HG02678 (cell line): ENCODE results near the gene DDX54.

Experiments used
- ATAC-seq: cut with Tn5 transposase; IDR thresholded peaks from one replicate; pipeline ENCODE4 v1.9.1; 2021; ENCODE audit warnings: mild to moderate bottlenecking, moderate library complexity; ENCODE audit not compliant: unreplicated experiment

The DDX54 gene, protein sequence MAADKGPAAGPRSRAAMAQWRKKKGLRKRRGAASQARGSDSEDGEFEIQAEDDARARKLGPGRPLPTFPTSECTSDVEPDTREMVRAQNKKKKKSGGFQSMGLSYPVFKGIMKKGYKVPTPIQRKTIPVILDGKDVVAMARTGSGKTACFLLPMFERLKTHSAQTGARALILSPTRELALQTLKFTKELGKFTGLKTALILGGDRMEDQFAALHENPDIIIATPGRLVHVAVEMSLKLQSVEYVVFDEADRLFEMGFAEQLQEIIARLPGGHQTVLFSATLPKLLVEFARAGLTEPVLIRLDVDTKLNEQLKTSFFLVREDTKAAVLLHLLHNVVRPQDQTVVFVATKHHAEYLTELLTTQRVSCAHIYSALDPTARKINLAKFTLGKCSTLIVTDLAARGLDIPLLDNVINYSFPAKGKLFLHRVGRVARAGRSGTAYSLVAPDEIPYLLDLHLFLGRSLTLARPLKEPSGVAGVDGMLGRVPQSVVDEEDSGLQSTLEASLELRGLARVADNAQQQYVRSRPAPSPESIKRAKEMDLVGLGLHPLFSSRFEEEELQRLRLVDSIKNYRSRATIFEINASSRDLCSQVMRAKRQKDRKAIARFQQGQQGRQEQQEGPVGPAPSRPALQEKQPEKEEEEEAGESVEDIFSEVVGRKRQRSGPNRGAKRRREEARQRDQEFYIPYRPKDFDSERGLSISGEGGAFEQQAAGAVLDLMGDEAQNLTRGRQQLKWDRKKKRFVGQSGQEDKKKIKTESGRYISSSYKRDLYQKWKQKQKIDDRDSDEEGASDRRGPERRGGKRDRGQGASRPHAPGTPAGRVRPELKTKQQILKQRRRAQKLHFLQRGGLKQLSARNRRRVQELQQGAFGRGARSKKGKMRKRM

DNA sequence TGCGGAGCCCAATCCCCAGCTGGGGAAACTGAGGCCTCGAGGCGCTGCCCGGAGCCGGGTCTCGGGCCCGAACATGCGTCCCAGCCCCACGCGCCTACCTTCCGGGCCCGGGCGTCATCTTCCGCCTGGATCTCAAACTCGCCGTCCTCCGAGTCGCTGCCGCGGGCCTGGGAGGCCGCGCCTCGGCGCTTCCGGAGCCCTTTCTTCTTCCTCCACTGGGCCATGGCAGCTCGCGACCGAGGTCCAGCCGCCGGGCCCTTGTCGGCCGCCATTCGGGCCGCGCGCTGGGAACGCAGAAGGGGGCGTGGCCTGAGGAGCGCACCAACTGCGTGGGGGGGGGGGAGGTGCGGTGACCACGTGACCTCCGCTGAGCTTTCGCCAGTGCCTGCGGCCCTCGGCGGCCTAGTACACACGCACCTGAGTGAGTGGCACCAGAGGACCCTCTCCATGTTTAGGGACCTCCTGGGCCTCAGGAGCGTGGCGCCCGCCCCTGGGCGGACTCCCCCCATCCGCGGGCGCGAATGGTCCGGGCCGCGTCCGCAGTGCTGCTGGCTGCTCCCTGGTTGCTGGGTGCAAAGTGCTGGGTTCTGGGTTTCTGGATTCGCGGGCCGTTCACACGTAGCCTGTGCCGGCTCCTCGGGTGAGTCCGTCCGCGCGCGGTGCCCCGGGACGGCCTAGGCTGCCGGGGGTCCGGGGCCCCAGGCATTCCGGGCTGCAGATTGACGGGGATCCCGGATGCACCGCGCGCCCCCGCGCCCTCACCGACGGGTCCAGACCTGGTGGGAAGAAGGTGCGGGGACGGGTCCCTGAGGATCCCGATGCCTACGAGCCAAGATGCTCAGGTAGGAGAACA lies at the start of gene DDX54, which contains the start of gene RITA1:
TSS of gene DDX54 (minus strand) at position 299 of the 853 bp plus-strand sequence. CDS start at position 272, 27 bp downstream.
TSS of gene RITA1 (plus strand) at position 542 of the 853 bp plus-strand sequence. CDS start 1,026 bp downstream, outside the sequence.
- ATAC-seq = peak; percentile 47

DNA sequence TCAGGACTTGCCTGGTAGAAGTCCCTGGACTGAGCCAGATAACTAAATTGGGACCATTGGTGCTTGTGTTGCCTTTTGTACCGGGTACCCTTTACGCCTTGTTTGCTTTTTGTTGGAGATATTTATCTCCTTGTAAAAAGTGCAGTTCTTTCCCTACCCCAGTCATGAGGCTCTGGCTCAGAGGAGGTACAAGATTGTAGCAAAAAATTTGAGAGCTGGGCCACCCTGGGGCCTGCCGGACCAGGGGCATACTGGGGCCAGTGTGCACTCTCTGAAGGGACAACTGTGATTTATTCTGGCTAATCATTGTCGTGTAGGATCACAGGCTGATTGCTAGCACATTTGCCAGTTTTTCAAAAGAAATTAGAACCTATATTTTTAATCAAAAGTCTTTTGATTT lies 49.2 kb upstream of the DDX54 start:
- no peak for ATAC-seq

DNA sequence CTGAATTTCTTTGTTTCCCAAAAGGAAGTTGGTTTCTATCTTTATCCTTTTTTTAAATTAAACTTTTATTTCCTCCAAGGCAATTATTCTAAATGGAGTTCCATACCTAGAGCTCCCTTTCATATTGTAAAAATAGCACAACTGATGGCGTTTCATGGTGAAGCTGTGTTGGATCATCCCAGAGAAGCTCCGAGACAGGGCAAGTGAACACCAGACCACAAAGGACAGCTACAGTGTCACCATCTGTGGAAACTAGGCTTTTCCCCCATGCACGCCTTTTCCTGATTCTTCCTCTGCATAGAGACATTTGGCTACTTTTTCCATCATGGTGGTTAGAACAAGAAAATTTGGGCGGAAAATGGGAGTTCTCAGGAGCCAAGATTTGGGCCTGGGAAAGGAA lies 48.7 kb upstream of the DDX54 start:
- no peak for ATAC-seq

DNA sequence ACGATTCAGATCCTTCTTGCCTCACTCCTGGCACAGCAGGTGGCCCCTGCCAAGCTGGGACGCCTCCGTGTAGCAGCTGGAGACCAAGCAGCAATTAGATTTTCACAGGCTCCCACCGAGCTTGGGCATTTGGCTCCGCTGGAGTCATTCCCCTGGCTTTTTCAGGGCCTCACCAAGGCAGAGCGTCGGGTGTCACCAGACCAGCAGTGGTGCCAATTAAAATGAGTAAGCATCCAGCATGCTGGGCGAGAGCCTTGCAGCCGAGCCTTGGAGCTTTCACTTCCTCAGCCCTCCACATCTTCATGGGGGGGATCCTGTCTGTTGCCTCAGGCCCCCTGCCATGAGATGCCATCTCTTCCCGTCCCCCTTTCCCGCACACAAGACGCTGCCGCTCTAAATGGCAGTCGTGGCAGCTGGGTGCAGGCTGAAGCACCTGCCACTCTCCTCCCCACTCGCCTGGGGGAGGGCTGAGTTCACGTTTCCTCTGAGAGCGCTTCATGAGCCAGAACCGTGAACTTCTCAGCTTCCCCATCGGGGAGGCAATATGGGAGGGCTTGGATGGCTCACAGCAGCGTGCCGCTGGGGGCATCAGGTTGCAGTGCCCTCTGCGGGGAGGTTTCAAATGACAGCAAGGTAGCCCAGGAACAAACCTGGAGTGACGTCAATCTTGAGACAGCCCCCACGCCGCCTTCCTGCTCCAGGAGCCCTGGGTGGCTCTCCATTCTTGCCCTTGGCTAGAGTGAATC lies 47.7 kb upstream of the DDX54 start:
- ATAC-seq = peak; percentile 74

DNA sequence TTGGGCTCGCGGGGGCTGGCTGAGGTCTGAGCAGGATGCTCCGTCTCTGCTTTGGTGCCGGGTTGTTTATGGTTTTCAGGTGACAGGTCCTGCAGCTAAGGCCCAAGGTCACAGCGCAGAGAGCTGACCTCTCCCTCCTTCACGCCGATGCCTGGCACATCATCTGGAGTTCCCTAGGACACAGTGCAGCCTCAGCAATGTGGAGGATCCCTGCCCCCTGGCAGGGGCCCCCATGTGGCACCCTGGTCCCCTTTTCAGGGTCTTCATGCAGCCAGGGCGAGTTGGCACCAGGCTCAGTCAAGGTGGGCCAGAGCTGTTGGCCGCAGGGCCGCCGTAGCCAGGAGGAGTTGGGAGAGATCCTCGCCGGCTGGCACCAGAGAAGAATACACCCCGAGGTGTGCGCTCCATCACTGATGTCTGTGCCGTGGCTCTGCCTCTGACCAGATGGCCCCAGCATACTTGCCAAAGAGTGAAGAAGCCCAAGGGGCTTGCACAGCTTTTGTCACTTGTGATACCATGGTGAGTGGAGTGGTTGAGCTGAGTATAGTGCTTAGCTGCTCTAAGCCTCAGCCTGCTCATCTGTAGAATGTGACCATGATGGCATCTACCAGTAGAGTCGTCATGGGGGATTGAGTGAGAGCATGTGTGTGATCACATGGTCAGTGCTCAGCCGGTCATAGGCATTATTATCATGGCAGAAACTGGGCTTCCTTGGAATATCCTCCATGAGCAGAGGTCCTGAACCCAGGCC lies 47.0 kb upstream of the DDX54 start:
- ATAC-seq = no peak

DNA sequence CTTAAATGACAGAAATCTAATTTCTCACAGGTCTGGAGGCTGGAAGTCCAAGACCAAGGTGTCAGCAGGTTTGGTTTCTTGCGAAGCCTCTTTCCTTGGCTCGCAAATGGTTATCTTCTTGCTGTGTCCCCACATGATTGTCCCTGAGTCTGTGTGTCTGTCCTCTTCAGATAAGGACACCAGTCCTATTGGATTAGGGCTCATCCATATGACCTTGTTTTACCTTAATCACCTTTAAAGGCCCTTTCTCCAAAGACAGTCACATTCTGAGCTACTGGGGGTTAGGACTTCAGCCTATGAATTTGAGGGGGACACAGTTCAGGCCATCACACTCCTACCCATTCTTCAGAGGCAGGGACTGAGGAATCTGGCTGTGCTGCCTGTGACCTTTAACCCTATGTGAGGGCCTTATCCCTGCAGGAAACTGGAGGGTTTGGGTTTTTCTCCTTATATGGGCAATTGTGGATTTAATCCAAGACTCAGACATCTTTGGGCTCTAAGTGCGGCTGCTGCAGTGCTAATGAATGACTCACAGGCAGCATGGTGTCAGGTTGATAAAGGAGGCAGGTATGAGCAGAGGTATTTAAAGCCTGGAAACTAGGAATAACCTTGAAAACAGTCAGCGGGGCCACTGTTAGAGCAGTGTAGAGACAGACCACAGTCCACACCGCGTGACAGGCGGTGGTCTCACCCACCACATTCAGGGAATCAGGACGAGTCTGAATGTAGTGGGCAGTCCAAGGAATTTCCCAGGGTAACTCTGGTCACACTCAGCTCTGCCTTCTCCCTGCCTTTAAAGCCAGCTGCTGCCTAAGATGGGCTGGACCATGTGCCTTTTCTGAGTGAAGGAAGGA lies 46.2 kb upstream of the DDX54 start:
- no peak for ATAC-seq

DNA sequence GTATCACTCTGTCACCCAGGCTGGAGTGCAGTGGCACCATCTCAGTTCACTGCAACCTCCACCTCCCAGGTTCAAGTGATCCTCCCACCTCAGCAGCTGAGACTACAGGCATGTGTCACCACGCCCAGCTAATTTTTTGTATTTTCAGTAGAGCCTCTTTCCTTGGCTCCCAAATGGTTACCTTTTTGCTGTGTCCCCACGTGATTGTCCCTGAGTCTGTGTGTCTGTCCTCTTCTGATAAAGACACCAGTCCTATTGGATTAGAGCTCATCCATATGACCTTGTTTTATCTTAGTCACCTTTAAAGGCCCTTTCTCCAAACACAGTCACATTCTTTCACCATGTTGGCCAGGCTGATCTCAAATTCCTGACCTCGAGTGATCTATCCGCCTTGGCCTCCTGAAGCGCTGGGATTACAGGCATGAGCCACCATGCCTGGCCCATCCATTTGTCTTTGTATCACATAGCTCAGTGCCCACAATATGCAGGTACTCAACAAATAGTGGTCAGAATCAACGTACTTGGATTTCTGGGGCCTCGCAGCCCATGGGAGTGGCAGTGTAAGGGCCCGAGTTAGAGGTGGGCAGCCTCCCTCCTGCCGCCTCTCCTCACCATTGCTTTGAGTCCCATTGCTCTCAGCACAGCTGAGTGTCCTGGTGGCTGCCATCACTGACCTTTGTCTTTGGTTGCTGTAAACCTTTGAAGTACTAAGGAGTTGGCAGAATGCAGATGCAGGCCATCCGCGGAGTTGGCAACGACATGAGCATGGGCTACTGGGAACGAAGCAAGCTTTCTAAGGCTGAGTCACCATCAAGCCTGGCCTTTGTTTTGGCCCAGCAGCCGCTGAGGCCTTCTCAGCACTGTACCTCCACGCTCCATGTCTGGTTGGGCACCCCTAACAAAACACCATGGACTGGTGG lies 45.3 kb upstream of the DDX54 start:
- peak; percentile 3 for ATAC-seq

DNA sequence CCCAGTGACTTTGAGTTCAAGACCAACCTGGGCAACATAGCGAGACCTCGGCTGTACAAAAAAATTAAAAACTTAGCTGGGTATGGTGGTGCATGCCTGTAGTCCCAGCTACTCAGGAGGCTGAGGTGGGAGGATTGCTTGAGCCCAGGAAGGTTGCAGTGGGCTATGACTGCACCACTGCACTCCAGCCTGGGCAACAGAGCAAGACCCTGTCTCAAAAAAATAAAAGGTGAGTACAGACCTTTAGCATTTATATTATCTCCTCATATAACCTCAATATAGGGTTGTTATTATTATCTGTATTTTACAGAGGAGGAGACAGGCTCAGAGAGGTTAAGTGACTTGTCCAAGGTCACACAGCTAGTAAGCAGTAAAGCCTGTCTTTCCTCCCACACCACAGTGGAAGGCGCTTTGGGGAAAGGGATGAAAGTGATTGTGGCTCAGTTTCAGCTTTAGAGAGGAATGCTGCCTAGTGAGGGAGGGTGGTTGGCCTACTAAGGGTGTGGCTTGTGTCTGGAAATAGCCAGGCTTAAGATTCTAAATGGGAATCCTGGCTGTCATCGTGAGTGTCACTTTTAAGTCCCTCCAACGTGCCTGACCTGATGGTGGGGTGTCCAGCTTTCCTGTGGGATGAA lies 43.2 kb upstream of the DDX54 start:
- no peak for ATAC-seq

DNA sequence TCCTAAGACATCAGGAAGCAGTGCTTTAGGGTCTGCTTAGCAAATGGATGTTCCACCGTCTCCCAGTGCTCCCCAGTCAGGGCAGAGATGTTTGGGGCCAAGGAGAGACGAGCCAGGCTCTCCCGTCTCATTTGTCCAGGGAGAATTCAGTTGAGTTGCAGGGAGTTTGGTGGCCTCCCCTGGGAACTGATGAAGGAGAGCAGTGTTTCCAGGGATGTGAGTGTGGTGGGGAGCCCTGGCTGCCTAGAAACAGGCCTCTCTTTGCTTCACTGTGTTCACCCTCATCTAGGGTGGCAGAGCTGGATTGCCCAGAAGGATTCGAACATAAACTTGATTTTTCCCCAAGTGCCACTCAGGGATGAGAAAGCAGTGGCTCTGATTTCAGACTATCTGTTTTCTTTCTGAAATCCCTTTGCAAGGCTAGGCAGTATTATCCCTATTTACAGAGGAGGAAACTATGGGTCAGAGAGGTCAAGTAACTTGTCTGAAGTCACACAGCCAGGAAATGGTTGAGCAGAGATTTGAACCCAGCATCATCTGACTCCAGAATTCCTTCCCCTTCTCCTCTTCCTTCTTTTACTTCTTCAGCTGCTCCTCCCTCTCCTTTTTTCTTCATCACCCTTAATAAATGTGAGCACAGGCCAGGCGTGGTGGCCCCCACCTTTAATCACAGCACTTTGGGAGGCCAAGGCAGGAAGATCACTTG lies 42.6 kb upstream of the DDX54 start:
- ATAC-seq = no peak

DNA sequence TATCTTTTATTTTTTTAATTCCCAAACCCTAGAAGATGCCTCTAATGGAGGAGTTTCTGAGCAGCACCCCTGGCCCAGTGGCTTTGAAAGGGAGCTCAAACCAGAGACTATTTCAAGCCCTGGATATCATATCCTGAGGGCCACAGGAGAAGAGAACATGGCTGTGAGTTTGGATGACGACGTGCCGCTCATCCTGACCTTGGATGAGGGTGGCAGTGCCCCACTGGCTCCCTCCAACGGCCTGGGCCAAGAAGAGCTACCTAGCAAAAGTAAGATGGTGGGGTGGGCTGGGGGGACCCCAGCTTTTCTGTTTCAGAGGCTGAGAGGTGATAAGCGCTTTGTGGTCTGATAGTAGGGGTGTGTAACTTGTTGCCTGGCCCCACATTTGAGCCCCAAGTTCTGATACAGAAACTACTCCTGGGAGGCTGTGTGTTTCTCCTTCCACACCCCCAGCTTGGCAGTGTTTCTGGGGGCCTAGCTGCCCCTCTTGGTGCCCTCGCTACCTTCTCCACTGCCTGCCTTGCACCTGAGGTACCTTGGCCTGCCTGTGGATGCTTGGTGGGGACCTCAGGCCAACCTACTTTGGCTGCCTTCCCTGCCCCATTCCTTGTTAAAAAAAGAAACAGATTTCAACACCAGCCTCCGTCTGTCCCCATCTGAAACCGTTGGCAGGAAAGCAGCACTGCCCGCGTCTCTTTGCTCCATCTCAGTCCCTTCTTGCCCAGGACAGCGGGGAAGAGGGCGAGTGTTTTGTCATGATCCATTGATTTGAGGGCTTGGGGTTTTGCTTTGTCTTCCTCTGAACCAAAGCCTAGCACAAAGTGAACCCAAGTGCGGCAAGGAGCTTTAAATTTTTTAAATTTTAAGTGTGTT lies 41.7 kb upstream of the DDX54 start:
- ATAC-seq = no peak

DNA sequence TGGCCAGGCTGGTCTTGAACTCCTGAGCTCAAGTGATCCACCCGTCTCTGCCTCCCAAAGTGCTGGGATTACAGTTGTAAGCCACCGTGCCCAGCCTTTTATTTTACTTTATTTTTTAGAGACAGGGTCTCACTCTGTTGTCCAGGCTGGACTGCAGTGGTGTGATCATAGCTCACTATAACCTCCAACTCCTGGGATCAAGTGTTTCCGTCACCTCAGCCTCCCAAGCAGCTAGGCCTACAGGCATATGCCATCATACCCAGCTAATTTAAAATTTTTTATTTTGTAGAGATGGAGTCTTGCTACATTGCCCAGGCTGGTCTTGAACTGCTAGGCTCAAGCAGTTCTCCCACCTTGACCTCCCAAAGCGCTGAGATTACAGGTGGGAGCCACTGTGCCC lies 39.7 kb upstream of the DDX54 start:
- no peak for ATAC-seq

DNA sequence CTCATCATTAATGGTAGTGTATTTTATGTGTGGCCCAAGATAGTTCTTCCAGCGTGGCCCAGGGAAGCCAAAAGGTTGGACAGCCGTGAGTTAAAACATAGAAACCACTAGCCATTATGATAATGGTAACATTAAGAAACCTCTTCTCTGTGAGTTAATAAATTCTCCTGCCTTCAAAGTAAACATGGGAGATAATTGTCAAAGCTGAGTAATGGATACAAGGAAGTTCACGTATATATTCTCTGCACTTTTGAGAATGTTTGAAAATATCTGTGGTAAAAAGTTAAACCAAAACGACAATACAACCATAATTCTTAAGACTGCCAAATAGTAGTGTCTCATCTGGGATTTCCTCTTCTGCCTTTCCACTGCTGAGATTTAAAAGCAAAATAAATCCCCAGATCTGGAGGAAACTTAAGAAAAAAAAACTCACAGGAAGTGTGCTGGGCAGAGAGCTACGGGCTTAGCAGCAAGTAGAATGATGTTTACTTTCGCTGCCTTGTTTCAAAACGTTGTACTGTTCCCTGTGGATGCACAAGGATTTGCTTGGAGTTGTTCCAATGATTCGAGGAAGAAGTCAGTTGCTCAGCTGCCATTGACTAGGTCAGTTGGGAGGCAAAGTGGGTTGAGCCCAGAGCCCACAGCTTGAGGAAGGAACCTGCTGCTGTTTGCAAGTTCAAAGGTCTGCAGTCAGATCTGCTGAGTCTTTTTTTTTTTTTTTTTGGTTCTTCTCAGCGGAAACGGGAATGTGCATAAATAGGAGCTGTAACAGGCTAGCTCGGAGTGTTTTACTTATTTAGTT lies 37.7 kb upstream of the DDX54 start:
- no peak for ATAC-seq

DNA sequence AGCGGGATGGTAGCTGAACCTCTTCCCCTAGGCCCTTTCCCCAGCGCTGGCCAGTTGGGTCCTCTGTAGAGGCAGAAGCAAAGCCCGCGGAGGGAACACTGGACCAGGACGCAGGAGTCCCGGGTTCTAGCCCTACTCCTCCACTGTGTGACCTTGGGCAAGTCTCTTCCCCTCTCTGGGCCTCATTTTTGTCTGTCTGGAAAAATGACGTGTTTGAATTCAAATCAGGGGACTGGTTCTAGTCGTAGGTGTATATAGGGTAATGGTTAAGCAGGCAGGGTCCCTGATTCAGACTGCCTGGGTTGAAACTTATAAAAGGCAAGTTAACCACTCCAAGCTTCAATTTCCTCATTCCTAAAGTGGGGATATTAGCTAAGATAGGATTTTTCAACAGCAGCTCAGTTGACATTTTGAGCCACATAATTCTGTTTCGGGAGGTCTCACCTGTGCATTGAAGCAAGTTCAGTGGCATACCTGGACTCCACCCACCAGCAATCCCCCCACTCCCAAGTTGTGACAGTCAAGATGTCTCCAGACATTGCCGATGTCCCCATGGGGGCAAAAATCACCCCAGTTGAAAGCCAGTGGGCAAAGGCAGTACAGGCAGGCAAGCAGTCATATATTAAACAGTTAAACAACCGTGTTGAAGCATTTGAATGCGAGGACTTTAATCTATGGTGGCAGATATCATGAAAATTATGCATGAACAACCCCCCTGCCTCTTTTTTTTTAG lies 36.9 kb upstream of the DDX54 start:
- ATAC-seq = no peak
